NB4 (cell line): ENCODE results near the gene UNC119B.

ENCODE experiments used
- POLR2A ChIP-seq: IDR thresholded peaks from 2 replicates; pipeline ENCODE4 v1.6.1; 2011; ENCODE audit warnings: mild to moderate bottlenecking; ENCODE audit not compliant: insufficient read length; ENCODE audit errors: extremely low read depth
- TF ChIP-seq, protein P1 (sequence below): IDR thresholded peaks from one replicate; pipeline ENCODE4 v1.5.1; 2012; ENCODE audit warnings: low read depth, low read length

DNA sequence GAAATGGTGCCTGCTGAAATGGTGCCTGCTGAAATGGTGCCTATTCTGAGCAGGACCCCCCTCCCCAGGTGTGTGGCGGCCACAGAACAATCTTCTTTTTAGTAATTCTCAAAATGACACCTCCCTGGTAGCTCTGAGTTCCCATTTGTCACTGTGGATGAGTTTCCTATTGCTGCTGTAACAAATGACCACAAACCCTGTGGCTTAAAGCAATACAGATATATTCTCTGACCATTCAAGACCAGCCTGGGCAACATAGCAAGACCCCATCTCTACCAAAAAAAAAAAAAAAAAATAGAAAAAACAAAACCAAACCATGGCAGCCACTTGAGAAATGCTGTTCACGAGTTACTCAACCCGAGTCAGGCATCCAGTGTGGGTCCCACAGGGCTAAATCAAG lies 23.3 kb downstream of the UNC119B start:
- TF ChIP-seq POLR2A: no peak
- TF ChIP-seq, protein P1, sequence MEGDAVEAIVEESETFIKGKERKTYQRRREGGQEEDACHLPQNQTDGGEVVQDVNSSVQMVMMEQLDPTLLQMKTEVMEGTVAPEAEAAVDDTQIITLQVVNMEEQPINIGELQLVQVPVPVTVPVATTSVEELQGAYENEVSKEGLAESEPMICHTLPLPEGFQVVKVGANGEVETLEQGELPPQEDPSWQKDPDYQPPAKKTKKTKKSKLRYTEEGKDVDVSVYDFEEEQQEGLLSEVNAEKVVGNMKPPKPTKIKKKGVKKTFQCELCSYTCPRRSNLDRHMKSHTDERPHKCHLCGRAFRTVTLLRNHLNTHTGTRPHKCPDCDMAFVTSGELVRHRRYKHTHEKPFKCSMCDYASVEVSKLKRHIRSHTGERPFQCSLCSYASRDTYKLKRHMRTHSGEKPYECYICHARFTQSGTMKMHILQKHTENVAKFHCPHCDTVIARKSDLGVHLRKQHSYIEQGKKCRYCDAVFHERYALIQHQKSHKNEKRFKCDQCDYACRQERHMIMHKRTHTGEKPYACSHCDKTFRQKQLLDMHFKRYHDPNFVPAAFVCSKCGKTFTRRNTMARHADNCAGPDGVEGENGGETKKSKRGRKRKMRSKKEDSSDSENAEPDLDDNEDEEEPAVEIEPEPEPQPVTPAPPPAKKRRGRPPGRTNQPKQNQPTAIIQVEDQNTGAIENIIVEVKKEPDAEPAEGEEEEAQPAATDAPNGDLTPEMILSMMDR: no peak
